CD14-positive monocyte (primary cell): ENCODE data around the gene RNF123. TPM values are rescaled to one million over a fixed set of nuclear protein-coding genes. Genes with fewer than 3 reads are reported as not detected.

Experiments used
- DNase-seq, 3 donors: peaks; one replicate each; pipeline ENCODE4 v3.0.0-alpha.2; 2011 to 2022
- H2AFZ ChIP-seq: 2 replicates; pipeline ENCODE4 v1.6.0; 2012; ENCODE audit warnings: mild to moderate bottlenecking, low read depth, low read length, inconsistent platforms; ENCODE audit not compliant: insufficient read depth, poor library complexity, severe bottlenecking
- H3K27ac ChIP-seq, 2 donors: 1 replicate in 1 of 2; 2 replicates in 1 of 2; pipeline ENCODE4 v1.5.1; 2012 to 2013; ENCODE audit warnings: low read length in 2 of 2, control low read depth in 1 of 2, inconsistent platforms in 1 of 2, low read depth in 1 of 2, mild to moderate bottlenecking in 1 of 2
- H3K27me3 ChIP-seq, 2 donors: one replicate each; pipeline versions ENCODE4 v1.6.0 to v1.6.1; 2011 to 2013; ENCODE audit warnings: low read length in 2 of 2; ENCODE audit not compliant: control insufficient read depth in 2 of 2, insufficient read depth in 2 of 2
- H3K36me3 ChIP-seq, 2 donors: replicated peaks in 1 of 2; 1 replicate in 1 of 2; 2 replicates in 1 of 2; pipeline versions ENCODE4 v1.5.1 to v1.6.1; 2012 to 2013; ENCODE audit warnings: low read length in 2 of 2, control low read depth in 1 of 2, inconsistent platforms in 1 of 2, mild to moderate bottlenecking in 1 of 2; ENCODE audit not compliant: insufficient read depth in 2 of 2, control insufficient read depth in 1 of 2
- H3K4me1 ChIP-seq, 2 donors: 1 replicate in 1 of 2; 2 replicates in 1 of 2; pipeline versions ENCODE4 v1.5.1 to v1.6.1; 2012 to 2013; ENCODE audit warnings: low read length in 2 of 2, control low read depth in 1 of 2, inconsistent platforms in 1 of 2, mild to moderate bottlenecking in 1 of 2, moderate library complexity in 1 of 2; ENCODE audit not compliant: insufficient read depth in 2 of 2, control insufficient read depth in 1 of 2
- H3K4me2 ChIP-seq: replicated peaks from 2 replicates; pipeline ENCODE3; 2012; ENCODE audit warnings: low read length, moderate library complexity, mild to moderate bottlenecking; ENCODE audit not compliant: poor library complexity, severe bottlenecking; ENCODE audit errors: extremely low read depth
- H3K4me3 ChIP-seq, 3 experiments: fragments of 200-600 bp in 1 of 3; sonication (generic) in 1 of 3; replicated peaks in 1 of 3; 1 replicate in 2 of 3; 2 replicates in 1 of 3; pipeline ENCODE4 v1.5.1; 2011 to 2013; ENCODE audit warnings: low read length in 3 of 3, mild to moderate bottlenecking in 3 of 3, control low read depth in 2 of 3, low read depth in 2 of 3, inconsistent platforms in 1 of 3, moderate library complexity in 1 of 3
- H3K79me2 ChIP-seq: 2 replicates; pipeline ENCODE4 v1.6.0; 2012; ENCODE audit warnings: mild to moderate bottlenecking, control low read depth, inconsistent platforms, low read length, moderate library complexity; ENCODE audit not compliant: insufficient read depth
- H3K9ac ChIP-seq: 2 replicates; pipeline ENCODE4 v1.6.0; 2017; ENCODE audit warnings: low read length, mild to moderate bottlenecking; ENCODE audit not compliant: insufficient read depth, poor library complexity, severe bottlenecking
- H3K9me3 ChIP-seq, 2 donors: replicated peaks in 1 of 2; 1 replicate in 1 of 2; 2 replicates in 1 of 2; pipeline versions ENCODE4 v1.5.1 to v1.6.1; 2012 to 2013; ENCODE audit warnings: low read length in 2 of 2, control low read depth in 1 of 2; ENCODE audit not compliant: control insufficient read depth in 1 of 2, insufficient read depth in 1 of 2
- H4K20me1 ChIP-seq: 2 replicates; pipeline ENCODE4 v1.6.0; 2012; ENCODE audit warnings: mild to moderate bottlenecking, low read length, control low read depth, moderate library complexity; ENCODE audit not compliant: insufficient read depth
- H3K27ac Mint-ChIP-seq, 7 donors: one replicate each; pipeline ENCODE4 v1.8.0; 2020; ENCODE audit warnings: mild to moderate bottlenecking in 7 of 7, mixed read lengths in 7 of 7, moderate library complexity in 6 of 7, inconsistent platforms in 2 of 7
- H3K27me3 Mint-ChIP-seq, 3 donors: one replicate each; pipeline ENCODE4 v1.8.0; 2021 to 2022; ENCODE audit warnings: low read depth in 3 of 3, mild to moderate bottlenecking in 3 of 3, mixed read lengths in 3 of 3, moderate library complexity in 3 of 3, inconsistent platforms in 1 of 3
- H3K36me3 Mint-ChIP-seq, 2 donors: one replicate each; pipeline ENCODE4 v1.8.0; 2020; ENCODE audit warnings: mixed read lengths in 2 of 2, inconsistent platforms in 1 of 2, mild to moderate bottlenecking in 1 of 2
- H3K4me1 Mint-ChIP-seq: one replicate; pipeline ENCODE4 v1.8.0; 2020; ENCODE audit warnings: mild to moderate bottlenecking, mixed read lengths
- H3K4me3 Mint-ChIP-seq, 2 donors: one replicate each; pipeline ENCODE4 v1.8.0; 2020; ENCODE audit warnings: mild to moderate bottlenecking in 2 of 2, mixed read lengths in 2 of 2, moderate library complexity in 1 of 2
- H3K9me3 Mint-ChIP-seq, 7 donors: one replicate each; pipeline ENCODE4 v1.8.0; 2020 to 2022; ENCODE audit warnings: mixed read lengths in 7 of 7, mild to moderate bottlenecking in 6 of 7, moderate library complexity in 6 of 7, inconsistent platforms in 2 of 7
- CTCF ChIP-seq: fragments of 200-600 bp; IDR thresholded peaks from one replicate; pipeline ENCODE4 v1.8.0; 2022; ENCODE audit warnings: antibody characterized with exemption, mild to moderate bottlenecking
- WGBS: methylation state at CpG from one replicate; pipeline ENCODE4 v1.1.5; 2013; ENCODE audit warnings: missing lambda C conversion rate; ENCODE audit not compliant: insufficient coverage; 5-methylcytosine and 5-hydroxymethylcytosine counted together
- intact Hi-C, 2 donors: fragments of 100-400 bp; cut with micrococcal nuclease; formaldehyde crosslinking; loops; one replicate each; pipeline versions ENCODE4 v1.15.0 to v1.15.1; 2023
- polyA plus RNA-seq, 3 donors: library from polyadenylated mRNA; depleted of rRNA in 1 of 3; unstranded in 2 of 3; stranded (reverse) in 1 of 3; fragments of 300-500 nt in 2 of 3; fragments of >200 nt in 1 of 3; fragmentation: Illumina TruSeq in 2 of 3; gene quantifications; 1 replicate in 2 of 3; 2 replicates in 1 of 3; pipeline ENCODE4 v1.2.3, GENCODE V29; 2012 to 2021

The RNF123 gene
- polyA plus RNA-seq, 3 donors = 11.1 to 46.2 (median 15.7) TPM

DNA sequence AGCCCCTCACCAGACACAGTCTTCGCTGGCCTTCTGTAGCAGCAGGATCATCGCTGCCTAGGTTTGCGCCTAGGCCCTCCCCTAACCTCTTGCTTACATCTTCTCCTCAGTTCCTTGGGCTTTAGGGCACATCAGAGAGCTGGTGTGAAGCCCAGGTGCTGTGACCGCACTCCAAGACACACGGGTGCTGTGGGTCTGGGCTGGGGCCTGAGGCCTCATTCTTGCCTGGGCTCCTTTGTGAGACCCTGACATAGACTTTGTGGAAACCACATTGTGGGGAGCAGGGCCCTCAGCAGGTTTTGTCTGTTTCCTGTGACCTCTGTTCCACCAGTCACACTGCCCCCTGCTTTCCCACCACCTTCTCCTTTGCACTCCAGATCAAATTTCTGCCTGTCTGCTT, 22.1 kb downstream of the RNF123 start:
- WGBS = 37% methylated on average over 5 of the region's 5 CpGs
- no peak overlapping the region for H3K4me2 ChIP-seq
- TF ChIP-seq CTCF = no peak
- H3K9me3 ChIP-seq = no peaks in the 10 kb centered on the region
- Mint-ChIP-seq H3K4me3 (no peak overlapping the region), H3K36me3 (peaks cover 41 to 47% of the 10 kb centered on the region in 2 donors), H3K27me3 (peaks cover 0 to 3% (median 0%) of the 10 kb centered on the region in 3 donors), H3K9me3 (no peaks in the 10 kb centered on the region), H3K27ac (peak overlapping the region in 2 of 7 donors; percentile 41 to 67), H3K4me1 (peaks cover 11% of the 10 kb centered on the region)
- H4K20me1 ChIP-seq = no peaks in the 10 kb centered on the region
- peak in 1 of 3 donors; percentile 2 for DNase-seq
- H3K4me3 ChIP-seq = no peak overlapping the region
- no peaks in the 10 kb centered on the region for H3K27me3 ChIP-seq
- H3K4me1 ChIP-seq = peaks cover 6 to 10% of the 10 kb centered on the region in 2 donors
- no peaks in the 10 kb centered on the region for H3K79me2 ChIP-seq
- intact Hi-C loops = loop anchor here in 1 of 2 donors (10.0 kb wide), 1 partner anchor 233 kb away; the partner anchor contains the start of gene RBM6
- H3K27ac ChIP-seq = no peak overlapping the region
- no peak overlapping the region for H3K9ac ChIP-seq
- no peak overlapping the region for H2AFZ ChIP-seq
- peaks cover 5 to 23% of the 10 kb centered on the region in 2 donors for H3K36me3 ChIP-seq

GRCh38 chr3:49712166-49712565, 22.8 kb downstream of the RNF123 start:
- Mint-ChIP-seq H3K36me3 (peaks cover 34 to 44% of the 10 kb centered on the region in 2 donors), H3K4me1 (peaks cover 11% of the 10 kb centered on the region), H3K27ac (no peak overlapping the region), H3K4me3 (no peak overlapping the region), H3K27me3 (peaks cover 0 to 3% (median 0%) of the 10 kb centered on the region in 3 donors), H3K9me3 (no peaks in the 10 kb centered on the region)
- Histone ChIP-seq H3K4me3 (no peak overlapping the region), H3K27me3 (no peaks in the 10 kb centered on the region), H3K4me1 (peaks cover 6 to 10% of the 10 kb centered on the region in 2 donors), H3K79me2 (no peaks in the 10 kb centered on the region), H2AFZ (no peak overlapping the region), H3K4me2 (no peak overlapping the region), H3K9ac (no peak overlapping the region), H3K36me3 (peaks cover 2 to 18% of the 10 kb centered on the region in 2 donors), H3K9me3 (no peaks in the 10 kb centered on the region), H3K27ac (no peak overlapping the region), H4K20me1 (no peaks in the 10 kb centered on the region)
- DNase-seq = no peak
- 94% methylated on average over 11 of the region's 11 CpGs for WGBS
- intact Hi-C loops = loop anchor here in 1 of 2 donors (10.0 kb wide), 1 partner anchor 233 kb away; the partner anchor contains the start of gene RBM6
- no peak for TF ChIP-seq CTCF
